Panc1 (cell line): Measurements from ENCODE around the gene NUP210.

ENCODE experiments used
- CTCF ChIP-seq: fragments of 450-650 bp; IDR thresholded peaks from 2 replicates; pipeline ENCODE4 v1.5.1; 2017; ENCODE audit warnings: mild to moderate bottlenecking
- POLR2AphosphoS5 ChIP-seq: IDR thresholded peaks from 2 replicates; pipeline ENCODE4 v1.6.1; 2012; ENCODE audit warnings: mild to moderate bottlenecking, low read depth, low read length, moderate library complexity
- SIN3A ChIP-seq: IDR thresholded peaks from 2 replicates; pipeline ENCODE4 v1.6.1; 2012; ENCODE audit warnings: low read depth, mild to moderate bottlenecking, low read length, moderate library complexity, borderline replicate concordance; ENCODE audit not compliant: insufficient read depth
- TCF7L2 ChIP-seq: IDR thresholded peaks from 2 replicates; pipeline ENCODE4 v1.6.1; 2011; ENCODE audit warnings: mild to moderate bottlenecking, low read depth, low read length, inconsistent platforms
- TF ChIP-seq, protein P1 (sequence below), 2 experiments: IDR thresholded peaks; 2 replicates each; pipeline ENCODE4 v1.6.1; 2011 to 2012; ENCODE audit warnings: low read depth in 2 of 2, control low read depth in 1 of 2, low read length in 1 of 2, mild to moderate bottlenecking in 1 of 2, moderate library complexity in 1 of 2; ENCODE audit not compliant: insufficient read depth in 1 of 2

DNA sequence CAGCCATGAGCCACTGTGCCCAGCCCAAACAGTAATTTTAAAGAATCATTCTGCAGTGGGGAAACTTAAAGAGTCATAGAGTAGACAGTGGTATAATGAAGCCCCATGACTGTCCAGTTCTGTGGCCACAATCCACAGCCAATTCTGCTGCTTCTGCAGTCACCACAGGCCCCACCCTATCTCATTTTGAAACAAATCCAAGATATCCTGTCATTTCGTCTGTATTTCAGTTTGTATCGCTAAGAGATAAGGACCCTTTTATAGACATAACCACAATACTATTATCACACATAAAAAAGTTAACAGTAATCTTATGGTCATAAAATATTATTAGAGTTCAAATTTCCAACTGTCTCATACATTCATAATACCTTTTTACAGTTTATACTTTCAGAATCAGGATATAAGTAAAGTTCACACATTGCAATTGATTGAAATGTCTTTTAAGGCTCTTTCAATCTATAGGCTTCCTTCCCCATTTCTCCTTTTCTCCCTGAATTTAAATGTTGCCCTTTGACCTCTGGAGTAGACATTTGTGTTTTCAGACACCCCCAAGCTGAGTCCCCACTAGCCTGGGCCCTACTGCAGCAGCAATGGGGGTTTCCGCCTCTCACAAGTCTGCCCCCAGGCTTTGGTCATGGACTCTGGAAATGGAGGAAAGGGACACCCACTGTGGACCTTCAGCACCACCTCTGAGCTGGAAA is 4.2 kb upstream of the NUP210 start:
- no peak for TF ChIP-seq POLR2AphosphoS5
- TF ChIP-seq SIN3A, result no peak
- no peak for TF ChIP-seq CTCF
- TF ChIP-seq, protein P1, sequence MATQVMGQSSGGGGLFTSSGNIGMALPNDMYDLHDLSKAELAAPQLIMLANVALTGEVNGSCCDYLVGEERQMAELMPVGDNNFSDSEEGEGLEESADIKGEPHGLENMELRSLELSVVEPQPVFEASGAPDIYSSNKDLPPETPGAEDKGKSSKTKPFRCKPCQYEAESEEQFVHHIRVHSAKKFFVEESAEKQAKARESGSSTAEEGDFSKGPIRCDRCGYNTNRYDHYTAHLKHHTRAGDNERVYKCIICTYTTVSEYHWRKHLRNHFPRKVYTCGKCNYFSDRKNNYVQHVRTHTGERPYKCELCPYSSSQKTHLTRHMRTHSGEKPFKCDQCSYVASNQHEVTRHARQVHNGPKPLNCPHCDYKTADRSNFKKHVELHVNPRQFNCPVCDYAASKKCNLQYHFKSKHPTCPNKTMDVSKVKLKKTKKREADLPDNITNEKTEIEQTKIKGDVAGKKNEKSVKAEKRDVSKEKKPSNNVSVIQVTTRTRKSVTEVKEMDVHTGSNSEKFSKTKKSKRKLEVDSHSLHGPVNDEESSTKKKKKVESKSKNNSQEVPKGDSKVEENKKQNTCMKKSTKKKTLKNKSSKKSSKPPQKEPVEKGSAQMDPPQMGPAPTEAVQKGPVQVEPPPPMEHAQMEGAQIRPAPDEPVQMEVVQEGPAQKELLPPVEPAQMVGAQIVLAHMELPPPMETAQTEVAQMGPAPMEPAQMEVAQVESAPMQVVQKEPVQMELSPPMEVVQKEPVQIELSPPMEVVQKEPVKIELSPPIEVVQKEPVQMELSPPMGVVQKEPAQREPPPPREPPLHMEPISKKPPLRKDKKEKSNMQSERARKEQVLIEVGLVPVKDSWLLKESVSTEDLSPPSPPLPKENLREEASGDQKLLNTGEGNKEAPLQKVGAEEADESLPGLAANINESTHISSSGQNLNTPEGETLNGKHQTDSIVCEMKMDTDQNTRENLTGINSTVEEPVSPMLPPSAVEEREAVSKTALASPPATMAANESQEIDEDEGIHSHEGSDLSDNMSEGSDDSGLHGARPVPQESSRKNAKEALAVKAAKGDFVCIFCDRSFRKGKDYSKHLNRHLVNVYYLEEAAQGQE (IDR thresholded peaks at IDR 0.05; ENCODE audit: insufficient read depth in 1 of 2, low read depth in 2 of 2, low read length in 1 of 2), result no peak
- no peak for TF ChIP-seq TCF7L2
